SK-N-SH (cell line): ENCODE results near the gene DENND1A. TPM values are rescaled to one million over a fixed set of nuclear protein-coding genes. Genes with fewer than 3 reads are reported as not detected.

Experiments used
- CTCF ChIA-PET: fragments of 300-600, 350-600 bp; formaldehyde crosslinking; extraction: SDS; loops from one replicate; lab custom pipeline; 2021; lab: Yijun Ruan, JAX
- POLR2A ChIA-PET: fragments of 350-600 bp; sonication (Branson Sonifier 250); formaldehyde crosslinking; extraction: SDS; loops from one replicate; lab custom pipeline; 2020; ENCODE audit warnings: antibody characterized with exemption, inconsistent platforms; lab: Yijun Ruan, JAX
- DNase-seq: peaks from one replicate; pipeline ENCODE4 v3.0.0; 2012
- H2AFZ ChIP-seq: fragments of 200-600 bp; sonication (generic); 2 replicates; pipeline ENCODE4 v1.8.1; 2016; ENCODE audit warnings: antibody characterized with exemption, mild to moderate bottlenecking, low read depth
- H3F3A ChIP-seq: fragments of 200-600 bp; sonication (generic); replicated peaks from 2 replicates; pipeline ENCODE3; 2016; ENCODE audit warnings: antibody characterized with exemption, mild to moderate bottlenecking; ENCODE audit not compliant: insufficient read depth
- H3K27ac ChIP-seq, 2 experiments: fragments of 200-500 bp in 1 of 2; fragments of 200-600 bp in 1 of 2; sonication (Bioruptor generic) in 1 of 2; sonication (generic), shearing (Covaris generic) in 1 of 2; 2 replicates each; pipeline versions ENCODE4 v1.5.1 to v1.6.1; 2014 to 2016; ENCODE audit warnings: low read depth in 2 of 2, inconsistent platforms in 1 of 2, low read length in 1 of 2, mild to moderate bottlenecking in 1 of 2, mixed read lengths in 1 of 2
- H3K27me3 ChIP-seq: fragments of 200-600 bp; sonication (generic), shearing (Covaris generic); 2 replicates; pipeline ENCODE4 v1.6.1; 2016; ENCODE audit warnings: mixed run types; ENCODE audit not compliant: insufficient read depth
- H3K36me3 ChIP-seq, 2 experiments: fragments of 200-500 bp in 1 of 2; fragments of 200-600 bp in 1 of 2; sonication (Bioruptor generic) in 1 of 2; sonication (generic) in 1 of 2; replicated peaks in 1 of 2; 2 replicates each; pipeline versions ENCODE3 to v1.5.1; 2014 to 2016; ENCODE audit warnings: low read length in 1 of 2, mild to moderate bottlenecking in 1 of 2; ENCODE audit not compliant: insufficient read depth in 2 of 2, control insufficient read depth in 1 of 2
- H3K4me1 ChIP-seq, 2 experiments: fragments of 200-500 bp in 1 of 2; fragments of 200-600 bp in 1 of 2; sonication (Bioruptor generic) in 1 of 2; sonication (generic), shearing (Covaris generic) in 1 of 2; 2 replicates each; pipeline versions ENCODE4 v1.5.1 to v1.6.1; 2014 to 2016; ENCODE audit warnings: low read depth in 1 of 2, low read length in 1 of 2, mixed run types in 1 of 2; ENCODE audit not compliant: insufficient read depth in 2 of 2, control insufficient read depth in 1 of 2
- H3K4me2 ChIP-seq: fragments of 200-600 bp; sonication (generic), shearing (Covaris generic); 2 replicates; pipeline ENCODE4 v1.6.1; 2017; ENCODE audit warnings: mixed run types
- H3K4me3 ChIP-seq, 2 experiments: fragments of 200-500 bp in 1 of 2; fragments of 200-600 bp in 1 of 2; sonication (Bioruptor generic) in 1 of 2; sonication (generic), shearing (Covaris generic) in 1 of 2; 2 replicates each; pipeline versions ENCODE4 v1.5.1 to v1.8.1; 2014 to 2016; ENCODE audit warnings: low read depth in 2 of 2, inconsistent platforms in 1 of 2, low read length in 1 of 2, mild to moderate bottlenecking in 1 of 2, mixed read lengths in 1 of 2, moderate library complexity in 1 of 2
- H3K79me2 ChIP-seq: fragments of 200-600 bp; sonication (generic); 2 replicates; pipeline ENCODE4 v1.8.1; 2017; ENCODE audit warnings: mild to moderate bottlenecking; ENCODE audit not compliant: insufficient read depth
- H3K9ac ChIP-seq: fragments of 200-600 bp; sonication (generic); 2 replicates; pipeline ENCODE4 v1.6.1; 2017; ENCODE audit warnings: mixed run types
- H3K9me2 ChIP-seq: fragments of 200-600 bp; sonication (generic); 2 replicates; pipeline ENCODE4 v1.6.1; 2017; ENCODE audit warnings: mixed run types
- H3K9me3 ChIP-seq: fragments of 200-600 bp; sonication (generic); 2 replicates; pipeline ENCODE4 v1.6.1; 2017; ENCODE audit warnings: mixed run types, mild to moderate bottlenecking, moderate library complexity
- H4K20me1 ChIP-seq: fragments of 200-600 bp; sonication (generic); 2 replicates; pipeline ENCODE4 v1.6.1; 2017; ENCODE audit warnings: mild to moderate bottlenecking, mixed run types; ENCODE audit not compliant: insufficient read depth
- EP300 ChIP-seq, 2 experiments: IDR thresholded peaks; 2 replicates each; pipeline versions ENCODE4 v1.4.0 to v1.6.1; 2012; ENCODE audit warnings: borderline replicate concordance in 1 of 2, low read depth in 1 of 2, low read length in 1 of 2
- FOXJ3 ChIP-seq: sonication (generic); formaldehyde crosslinking; IDR thresholded peaks from 2 replicates; pipeline ENCODE4 v1.5.1; 2020; ENCODE audit warnings: mild to moderate bottlenecking, missing genetic modification reagents
- FOXM1 ChIP-seq: IDR thresholded peaks from 2 replicates; pipeline ENCODE4 v1.4.0; 2012; ENCODE audit warnings: low read depth, mild to moderate bottlenecking
- GATA2 ChIP-seq: sonication (generic); formaldehyde crosslinking; IDR thresholded peaks from 2 replicates; pipeline ENCODE4 v1.5.0; 2020; ENCODE audit warnings: mild to moderate bottlenecking, missing genetic modification reagents
- MAX ChIP-seq: IDR thresholded peaks from 2 replicates; pipeline ENCODE4 v1.4.0; 2012; ENCODE audit warnings: low read depth
- MEF2A ChIP-seq: IDR thresholded peaks from 2 replicates; pipeline ENCODE4 v1.4.0; 2012; ENCODE audit warnings: low read depth, borderline replicate concordance
- MXI1 ChIP-seq: IDR thresholded peaks from 2 replicates; pipeline ENCODE4 v1.6.1; 2012; ENCODE audit warnings: mild to moderate bottlenecking, low read depth, low read length, improper control_type of control experiment
- POLR2AphosphoS5 ChIP-seq: IDR thresholded peaks from 2 replicates; pipeline ENCODE4 v1.6.1; 2012; ENCODE audit warnings: low read depth, low read length
- RAD21 ChIP-seq: IDR thresholded peaks from 2 replicates; pipeline ENCODE4 v1.6.1; 2012; ENCODE audit warnings: mild to moderate bottlenecking, low read length
- RXRA ChIP-seq: IDR thresholded peaks from 2 replicates; pipeline ENCODE4 v1.4.0; 2012; ENCODE audit warnings: low read depth, mild to moderate bottlenecking, borderline replicate concordance
- TAF1 ChIP-seq: IDR thresholded peaks from 2 replicates; pipeline ENCODE4 v1.6.1; 2012; ENCODE audit warnings: low read depth, mild to moderate bottlenecking, low read length, moderate library complexity, borderline replicate concordance
- USF1 ChIP-seq: IDR thresholded peaks from 2 replicates; pipeline ENCODE4 v1.4.0; 2012; ENCODE audit warnings: low read depth, borderline replicate concordance
- USF2 ChIP-seq: fragments of 150-350 bp; IDR thresholded peaks from 2 replicates; pipeline ENCODE4 v1.6.1; 2017; ENCODE audit warnings: antibody characterized with exemption, low read length, low read depth, borderline replicate concordance
- ZBTB33 ChIP-seq: IDR thresholded peaks from 2 replicates; pipeline ENCODE4 v1.4.0; 2012; ENCODE audit warnings: low read depth, borderline replicate concordance
- WGBS: methylation state at CpG from one replicate; pipeline ENCODE4 v1.1.6; 2017; ENCODE audit warnings: low lambda C conversion rate; 5-methylcytosine and 5-hydroxymethylcytosine counted together
- polyA plus RNA-seq, 3 experiments: library from polyadenylated mRNA; depleted of rRNA; stranded (reverse); fragments of >200 nt; gene quantifications; 2 replicates each; pipeline ENCODE4 v1.2.3, GENCODE V29; 2012

DENND1A gene
- polyA plus RNA-seq, 1 of the 3 experiments (the other 2 are of a cell fraction) = 25.4 TPM

GRCh38 chr9:123922911-123923310 is 7.0 kb downstream of the DENND1A start (continued):
- TF ChIP-seq ZBTB33 (no peak), POLR2AphosphoS5 (no peak)

- no peaks in the 10 kb centered on the region for H3K36me3 ChIP-seq
- H3K79me2 ChIP-seq = peaks cover 31% of the 10 kb centered on the region
- H3K4me1 ChIP-seq = peaks cover 0 to 14% of the 10 kb centered on the region in 2 experiments; a peak in 2 of 4 replicates
- H3K9ac ChIP-seq = no peak overlapping the region
- WGBS = 67% methylated on average over 3 of the region's 3 CpGs
- H4K20me1 ChIP-seq = peaks cover 20% of the 10 kb centered on the region
- no peaks in the 10 kb centered on the region for H3K9me3 ChIP-seq
- POLR2A ChIA-PET = no interaction called here
- no peaks in the 10 kb centered on the region for H3K9me2 ChIP-seq
- H3K27ac ChIP-seq = no peak overlapping the region
- H2AFZ ChIP-seq = no peak overlapping the region
- DNase-seq = no peak
- H3F3A ChIP-seq = no peaks in the 10 kb centered on the region
- H3K27me3 ChIP-seq = no peaks in the 10 kb centered on the region
- TF ChIP-seq RXRA = no peak
- TF ChIP-seq POLR2AphosphoS5 = no peak
- TF ChIP-seq FOXM1 = no peak
- TF ChIP-seq GATA2 = no peak
- no peak for TF ChIP-seq RAD21
- TF ChIP-seq EP300 (IDR thresholded peaks at IDR 0.05; ENCODE audit: borderline replicate concordance in 1 of 2, low read depth in 1 of 2, low read length in 1 of 2) = no peak
- no peak for TF ChIP-seq USF1
- TF ChIP-seq TAF1 = no peak
- no peak overlapping the region for H3K4me2 ChIP-seq
- H3K4me3 ChIP-seq = no peak overlapping the region
- CTCF ChIA-PET = no interaction called here
These were observed 7.5 kb downstream of the DENND1A start for GRCh38 chr9:123922431-123922830.

GRCh38 chr9:123914517-123915196 is 15.3 kb downstream of the DENND1A start:
- Histone ChIP-seq H3K9me2 (no peaks in the 10 kb centered on the region), H3K9ac (no peak overlapping the region), H3F3A (no peaks in the 10 kb centered on the region), H3K36me3 (peaks cover 0 to 3% of the 10 kb centered on the region in 2 experiments), H3K79me2 (peaks cover 15% of the 10 kb centered on the region), H2AFZ (no peak overlapping the region), H3K9me3 (no peaks in the 10 kb centered on the region), H3K27ac (no peak overlapping the region), H3K27me3 (no peaks in the 10 kb centered on the region), H4K20me1 (no peaks in the 10 kb centered on the region)
- no peak for DNase-seq
- POLR2A ChIA-PET = no interaction called here
- TF ChIP-seq RXRA = no peak
- no peak for TF ChIP-seq MEF2A
- TF ChIP-seq MXI1 = no peak
- no peak for TF ChIP-seq USF2
- TF ChIP-seq FOXJ3 (CRISPR knock-in tag) = no peak
- no peak for TF ChIP-seq FOXM1
- TF ChIP-seq MAX = no peak
- TF ChIP-seq, all 33 proteins: peak for 0
- CTCF ChIA-PET = no interaction called here
- H3K4me3 ChIP-seq = no peak overlapping the region
- WGBS = 98% methylated on average over 3 of the region's 3 CpGs
- no peak overlapping the region for H3K4me2 ChIP-seq
- no peaks in the 10 kb centered on the region for H3K4me1 ChIP-seq
